Fibroblast of mammary gland (primary cell): ENCODE results near the gene DOCK11.
A peak's percentile ranks its signal among the peaks of the same experiment; 100 is the strongest.

Source experiments
- DNase-seq: peaks from one replicate; pipeline ENCODE4 v3.0.0-alpha.2; 2010; ENCODE audit warnings: low read depth
- H3K4me3 ChIP-seq: 2 replicates; pipeline ENCODE4 v1.5.1; 2011; ENCODE audit warnings: low read depth, mild to moderate bottlenecking, low read length, moderate library complexity; ENCODE audit not compliant: control insufficient read depth
- TF ChIP-seq, protein P1 (sequence below): conservative IDR thresholded peaks from 2 replicates; pipeline ENCODE4 v1.5.1; 2011; ENCODE audit warnings: low read depth, low read length, inconsistent platforms; ENCODE audit not compliant: control insufficient read depth, insufficient read depth

DOCK11 gene

GRCh38 chrX:118655561-118656246, 160.1 kb downstream of the DOCK11 start:
- DNase-seq: peak; percentile 61
- TF ChIP-seq, protein P1, sequence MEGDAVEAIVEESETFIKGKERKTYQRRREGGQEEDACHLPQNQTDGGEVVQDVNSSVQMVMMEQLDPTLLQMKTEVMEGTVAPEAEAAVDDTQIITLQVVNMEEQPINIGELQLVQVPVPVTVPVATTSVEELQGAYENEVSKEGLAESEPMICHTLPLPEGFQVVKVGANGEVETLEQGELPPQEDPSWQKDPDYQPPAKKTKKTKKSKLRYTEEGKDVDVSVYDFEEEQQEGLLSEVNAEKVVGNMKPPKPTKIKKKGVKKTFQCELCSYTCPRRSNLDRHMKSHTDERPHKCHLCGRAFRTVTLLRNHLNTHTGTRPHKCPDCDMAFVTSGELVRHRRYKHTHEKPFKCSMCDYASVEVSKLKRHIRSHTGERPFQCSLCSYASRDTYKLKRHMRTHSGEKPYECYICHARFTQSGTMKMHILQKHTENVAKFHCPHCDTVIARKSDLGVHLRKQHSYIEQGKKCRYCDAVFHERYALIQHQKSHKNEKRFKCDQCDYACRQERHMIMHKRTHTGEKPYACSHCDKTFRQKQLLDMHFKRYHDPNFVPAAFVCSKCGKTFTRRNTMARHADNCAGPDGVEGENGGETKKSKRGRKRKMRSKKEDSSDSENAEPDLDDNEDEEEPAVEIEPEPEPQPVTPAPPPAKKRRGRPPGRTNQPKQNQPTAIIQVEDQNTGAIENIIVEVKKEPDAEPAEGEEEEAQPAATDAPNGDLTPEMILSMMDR: no peak
- H3K4me3 ChIP-seq: no peak overlapping the region

- H3K4me3 ChIP-seq: no peak overlapping the region
- TF ChIP-seq, protein P1: no peak
- DNase-seq: no peak
Measured at GRCh38 chrX:118657413-118657812, 161.8 kb downstream of the DOCK11 start.

DNA sequence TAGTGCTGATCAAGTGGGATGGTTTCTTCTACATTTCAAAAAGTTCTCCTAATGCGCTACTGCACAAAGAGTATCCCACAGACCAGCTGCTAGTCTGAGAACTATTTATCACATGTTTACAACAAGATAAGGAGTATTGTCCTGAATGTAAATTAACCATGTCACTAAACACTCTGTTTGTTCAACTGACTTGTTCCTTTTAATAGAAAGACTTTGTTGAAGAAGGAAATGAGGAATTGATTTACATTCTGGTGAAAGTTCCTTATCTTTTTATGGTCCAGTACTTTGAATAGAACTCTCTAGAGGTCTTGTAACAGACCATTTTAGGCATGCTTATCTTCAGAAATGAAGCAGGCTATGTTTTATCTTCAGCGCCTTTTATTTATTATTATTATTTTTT, 164.5 kb downstream of the DOCK11 start:
- H3K4me3 ChIP-seq: no peak overlapping the region
- TF ChIP-seq, protein P1: no peak
- no peak for DNase-seq

DNA sequence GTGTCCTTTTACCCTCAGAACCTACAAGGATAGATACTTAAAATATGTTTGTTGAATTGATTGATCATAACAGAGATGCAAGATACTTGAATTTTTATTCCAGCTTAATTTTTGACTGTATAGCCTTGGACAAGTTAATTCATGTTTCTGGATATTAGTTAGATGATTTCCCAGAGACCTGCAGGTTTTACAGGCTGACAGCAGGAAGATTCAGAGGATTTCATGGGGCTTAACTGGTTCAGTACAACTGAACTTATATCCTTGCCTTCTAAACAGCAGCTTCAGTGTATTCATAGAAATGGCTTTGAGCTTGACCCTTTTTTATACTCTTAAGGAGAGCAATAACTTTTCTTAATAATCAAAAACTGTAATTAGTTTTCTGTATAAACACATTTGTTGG, 169.6 kb downstream of the DOCK11 start:
- H3K4me3 ChIP-seq: no peak overlapping the region
- no peak for DNase-seq
- TF ChIP-seq, protein P1: no peak

GRCh38 chrX:118666521-118666920, 170.9 kb downstream of the DOCK11 start:
- TF ChIP-seq, protein P1: no peak
- DNase-seq: peak; percentile 11

DNA sequence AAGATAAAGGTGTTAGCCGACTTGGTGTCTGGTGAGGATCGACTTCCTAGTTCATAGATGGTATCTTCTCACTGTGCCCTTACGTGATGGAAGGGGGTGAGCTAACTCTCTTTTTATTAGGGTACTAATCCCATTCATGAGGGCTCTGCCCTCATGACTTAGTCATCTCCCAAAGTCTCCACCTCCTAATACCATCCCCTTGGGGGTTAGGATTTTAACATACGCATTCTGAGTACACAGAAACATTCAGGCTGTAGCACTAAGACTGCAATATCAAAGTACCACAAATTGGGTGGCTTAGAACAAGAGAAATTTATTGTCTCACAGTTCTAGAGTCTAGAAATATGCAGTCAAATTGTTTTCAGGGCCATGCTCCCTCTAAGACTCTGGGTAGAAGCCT, 173.8 kb downstream of the DOCK11 start:
- no peak overlapping the region for H3K4me3 ChIP-seq
- TF ChIP-seq, protein P1: no peak
- no peak for DNase-seq

More at GRCh38 chrX:118666521-118666920, 170.9 kb downstream of the DOCK11 start:
- H3K4me3 ChIP-seq: no peak overlapping the region

GRCh38 chrX:118675326-118675965, 179.8 kb downstream of the DOCK11 start:
- H3K4me3 ChIP-seq: no peak overlapping the region
- DNase-seq: no peak
- TF ChIP-seq, protein P1: no peak
